Astrocyte (in vitro differentiated cells and primary cell): Measurements from ENCODE around the gene LIM2.

Source experiments
- CTCF ChIP-seq: IDR thresholded peaks from 2 replicates; pipeline ENCODE4 v1.5.1; 2011; ENCODE audit warnings: low read depth, mild to moderate bottlenecking, inconsistent platforms, low read length, moderate library complexity; ENCODE audit not compliant: insufficient read depth
- EZH2 ChIP-seq: IDR thresholded peaks from 2 replicates; pipeline ENCODE4 v1.6.1; 2012; ENCODE audit warnings: mild to moderate bottlenecking, low read length, inconsistent platforms; ENCODE audit not compliant: insufficient read depth

GRCh38 chr19:51418707-51419106 is 30.9 kb upstream of the LIM2 start:
- TF ChIP-seq CTCF: no peak
- TF ChIP-seq EZH2: no peak
